NCI-H187 treated with DMSO at 0.1 percent for 48 hours (cell line): ENCODE measurements around the gene TMEM234.

Experiments
- DNase-seq: peaks from one replicate; lab custom pipeline; 2025; lab: John Stamatoyannopoulos, UW

The TMEM234 gene

GRCh38 chr1:32239790-32240139, 17.6 kb upstream of the TMEM234 start:
- no peak for DNase-seq

GRCh38 chr1:32239337-32239736, 17.2 kb upstream of the TMEM234 start:
- peak; percentile 61 for DNase-seq

DNA sequence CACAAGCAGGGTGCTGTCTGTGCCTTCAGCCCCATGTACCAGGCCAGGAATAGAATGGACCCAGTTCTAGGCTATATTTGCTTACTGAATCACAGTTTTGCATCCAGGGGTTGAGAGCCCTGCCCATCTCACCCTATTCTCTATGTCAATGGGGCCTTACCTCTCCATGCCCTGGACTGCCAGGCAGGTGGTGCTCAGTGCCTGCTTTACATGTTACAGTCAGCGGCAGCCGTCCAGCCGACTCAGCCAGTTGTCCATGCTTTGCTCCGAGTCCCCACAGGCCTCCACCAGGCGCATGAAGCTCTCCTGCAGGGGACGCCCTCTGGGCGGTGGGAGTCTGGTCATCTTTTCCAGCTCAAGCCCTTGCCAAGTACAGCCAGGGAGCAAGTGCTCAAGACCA, 12.6 kb upstream of the TMEM234 start:
- DNase-seq, result no peak

DNA sequence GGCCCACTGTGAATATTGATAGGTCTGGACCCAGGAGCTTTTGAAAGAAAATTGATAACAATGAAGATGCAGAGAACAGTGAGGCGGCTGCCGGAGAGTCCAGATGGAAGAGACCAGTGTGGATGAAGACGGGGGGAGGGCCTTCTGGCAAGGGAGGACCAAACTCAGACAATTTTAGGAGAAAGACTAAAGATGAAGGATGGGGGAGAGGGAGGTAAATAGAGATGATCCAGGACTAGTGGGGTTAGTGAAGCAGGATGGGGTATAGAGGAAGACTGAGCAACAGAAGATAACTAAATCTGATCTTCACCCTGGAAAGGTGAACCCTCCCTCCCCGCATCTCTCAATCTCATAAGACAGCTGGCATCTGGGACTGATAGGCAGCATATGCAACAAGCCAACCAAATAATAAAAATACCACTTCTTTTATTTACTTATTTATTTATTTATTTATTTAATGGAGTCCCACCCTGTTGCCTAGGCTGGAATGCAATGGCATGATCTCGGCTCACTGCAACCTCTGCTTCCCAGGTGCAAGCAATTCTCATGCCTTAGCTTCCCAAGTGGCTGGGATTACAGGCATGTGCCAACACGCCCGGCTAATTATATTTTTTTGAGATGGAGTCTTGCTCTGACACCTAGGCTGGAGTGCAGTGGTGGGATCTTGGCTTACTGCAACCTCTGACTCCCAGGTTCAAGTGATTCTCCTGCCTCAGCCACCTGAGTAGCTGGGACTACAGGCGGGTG, 10.6 kb upstream of the TMEM234 start:
- DNase-seq, result no peak

DNA sequence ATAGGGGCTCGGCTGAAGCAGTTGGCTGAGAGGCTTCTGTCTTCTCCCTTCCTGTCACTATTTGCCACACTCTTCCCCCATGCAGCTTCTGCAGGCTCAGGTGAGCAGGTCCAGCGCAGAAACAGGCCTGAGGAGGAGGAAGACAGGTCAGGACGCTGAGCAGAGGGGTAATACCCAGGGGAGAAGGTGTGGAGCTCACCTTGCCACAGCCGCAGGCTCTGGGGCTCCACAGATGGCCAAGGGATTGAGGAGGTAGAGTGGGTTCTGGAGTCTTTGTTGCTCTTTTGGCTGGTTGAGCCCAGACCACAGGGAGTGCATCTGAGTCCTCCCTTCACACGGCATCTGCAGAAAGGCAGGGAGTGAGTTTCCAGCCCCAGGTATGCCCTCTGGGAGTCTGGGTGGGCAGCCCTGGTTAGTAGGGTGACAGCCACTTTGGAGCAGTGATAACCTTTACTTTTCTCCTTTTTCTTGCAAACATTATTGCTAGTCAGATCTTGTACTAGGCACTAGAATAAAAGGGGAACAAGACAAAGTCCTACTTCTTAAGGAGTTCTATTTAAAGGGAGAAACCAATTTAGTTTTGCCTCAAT, 9.8 kb upstream of the TMEM234 start:
- DNase-seq, result no peak

DNA sequence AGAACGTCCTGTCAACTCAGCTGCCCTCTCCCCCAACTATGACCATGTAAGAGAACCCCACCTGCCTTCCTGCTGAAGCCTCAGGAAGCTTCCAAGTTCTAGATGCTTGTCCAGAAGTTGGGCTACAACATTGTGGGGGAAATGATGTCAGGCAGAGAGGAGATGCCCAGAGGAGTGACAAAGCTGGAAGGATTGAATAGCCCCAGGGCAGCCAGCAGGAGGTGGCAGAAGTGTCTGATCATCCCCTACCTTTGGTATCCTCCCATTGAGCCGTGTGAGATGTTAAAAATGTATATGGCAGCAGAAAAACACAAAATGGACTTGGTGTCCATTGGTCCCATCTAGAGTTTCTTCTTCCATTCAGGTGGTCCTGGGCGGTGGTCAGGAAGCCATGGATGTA, 6.6 kb upstream of the TMEM234 start:
- no peak for DNase-seq

GRCh38 chr1:32224285-32224684, 2.1 kb upstream of the TMEM234 start:
- DNase-seq, result no peak

GRCh38 chr1:32223683-32224082, 1.5 kb upstream of the TMEM234 start:
- DNase-seq, result no peak

DNA sequence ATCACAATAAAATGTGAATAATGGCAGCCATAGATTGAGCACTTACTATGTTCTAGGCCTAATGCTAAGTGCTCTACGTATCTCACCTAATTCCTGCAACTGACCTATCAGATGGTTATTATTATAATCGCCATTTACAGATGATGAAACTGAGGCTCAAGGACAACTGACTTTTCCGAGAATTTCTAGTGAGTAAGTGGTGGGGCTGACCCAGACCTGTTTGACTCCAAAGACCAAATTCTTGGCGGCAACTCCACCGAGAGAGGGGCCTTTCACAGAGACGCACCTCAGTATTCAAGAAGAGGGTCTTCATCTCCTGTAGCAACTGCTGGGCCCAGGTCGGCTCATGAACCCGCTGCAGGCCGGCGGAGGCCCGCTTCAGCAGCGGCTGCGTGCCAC, 573 bp downstream of the TMEM234 start:
- DNase-seq, result no peak

- no peak for DNase-seq
These were observed 1.2 kb downstream of the TMEM234 start for GRCh38 chr1:32220746-32221580.

- DNase-seq, result no peak
These were observed 3.1 kb downstream of the TMEM234 start for GRCh38 chr1:32219022-32219421.

- no peak for DNase-seq
These were observed 5.6 kb downstream of the TMEM234 start for GRCh38 chr1:32216566-32216965.

GRCh38 chr1:32215629-32216480, 6.3 kb downstream of the TMEM234 start:
- DNase-seq, result peak; percentile 55

DNA sequence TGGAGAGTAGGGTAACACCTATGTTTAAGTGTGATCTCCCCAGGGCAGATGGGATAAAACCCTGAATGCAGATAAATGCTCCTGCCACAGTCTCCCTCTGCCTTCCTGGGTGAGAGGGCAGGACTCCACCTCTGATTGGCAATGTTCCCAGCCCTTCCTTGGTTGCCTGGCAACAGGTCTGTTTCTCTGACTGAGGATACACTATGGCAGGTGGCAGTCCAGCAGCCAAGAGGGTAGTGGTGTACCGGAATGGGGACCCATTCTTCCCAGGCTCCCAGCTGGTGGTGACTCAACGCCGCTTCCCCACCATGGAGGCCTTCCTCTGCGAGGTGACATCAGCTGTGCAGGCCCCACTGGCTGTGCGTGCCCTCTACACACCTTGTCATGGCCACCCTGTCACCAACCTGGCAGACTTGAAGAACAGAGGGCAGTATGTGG, 13.2 kb downstream of the TMEM234 start, which contains the start of gene DCDC2B:
DCDC2B (plus strand) TSS at position 199 of the 438 bp plus-strand sequence; CDS start at position 204, 5 bp downstream.
- DNase-seq, result peak; percentile 74

DNA sequence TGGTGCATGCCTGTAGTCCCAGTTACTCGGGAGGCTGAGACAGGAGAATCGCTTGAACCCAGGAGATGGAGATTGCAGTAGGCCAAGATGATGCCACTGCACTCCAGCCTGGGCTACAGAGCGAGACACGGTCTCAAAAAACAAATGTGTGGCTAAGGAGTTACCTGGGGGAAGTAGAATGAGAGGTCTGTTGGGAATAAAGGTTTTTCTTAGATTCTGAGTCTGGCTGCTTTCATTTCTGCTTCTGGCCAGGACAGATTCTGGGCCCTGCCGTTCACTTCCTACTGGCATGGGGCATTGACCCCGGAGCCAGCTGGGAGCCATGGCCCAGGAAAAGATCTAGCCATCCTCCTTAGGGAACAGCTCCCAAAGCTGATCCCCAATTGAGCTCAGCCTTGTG, 13.7 kb downstream of the TMEM234 start:
- no peak for DNase-seq

DNA sequence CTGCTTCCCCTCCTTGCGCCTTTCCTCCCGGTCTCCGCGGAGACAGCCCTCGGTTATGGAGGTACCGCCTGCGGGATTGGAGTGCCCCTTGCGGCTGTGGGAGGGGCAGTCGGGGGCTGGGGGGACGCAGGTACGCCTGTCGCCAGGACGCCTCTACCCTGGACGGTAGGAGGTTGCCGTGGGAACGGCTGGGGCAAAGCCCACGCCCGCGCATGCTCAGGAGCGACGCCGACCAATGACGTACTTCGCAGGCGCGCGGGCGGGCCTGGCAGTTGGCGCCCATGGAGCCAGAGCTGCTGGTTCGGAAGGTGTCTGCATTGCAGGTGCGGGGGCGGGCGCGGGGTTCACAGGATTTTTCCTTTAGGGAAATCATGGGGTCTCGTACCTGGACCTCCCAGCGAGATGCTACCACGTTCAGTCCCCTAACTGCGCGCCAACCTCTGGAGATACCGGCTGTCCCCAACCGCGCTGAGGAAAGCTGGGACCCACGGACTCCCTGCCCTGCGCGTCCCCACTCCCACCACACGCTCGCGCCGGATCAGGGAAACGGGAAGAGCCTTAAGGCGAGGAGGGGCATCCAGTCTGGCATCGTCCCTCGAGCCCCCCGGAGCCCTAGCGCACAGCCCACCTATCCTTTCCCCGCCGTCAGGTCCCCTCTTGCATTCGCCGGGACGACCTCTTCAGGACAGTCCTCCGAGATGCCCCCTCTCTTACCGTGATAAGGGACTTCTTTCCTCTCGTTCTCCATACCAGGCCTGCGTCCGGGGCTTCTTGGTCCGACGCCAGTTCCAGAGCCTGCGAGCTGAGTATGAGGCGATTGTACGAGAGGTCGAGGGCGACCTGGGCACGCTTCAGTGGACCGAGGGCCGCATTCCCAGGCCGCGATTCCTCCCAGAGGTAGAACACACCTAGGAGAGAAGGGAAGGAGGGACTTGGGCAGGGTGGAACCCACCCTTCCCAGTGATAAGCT, 16.5 kb downstream of the TMEM234 start, which contains the start of gene IQCC:
IQCC (plus strand) TSS at position 271 of the 970 bp plus-strand sequence; CDS start at position 282, 11 bp downstream.
- DNase-seq, result peak; percentile 50

DNA sequence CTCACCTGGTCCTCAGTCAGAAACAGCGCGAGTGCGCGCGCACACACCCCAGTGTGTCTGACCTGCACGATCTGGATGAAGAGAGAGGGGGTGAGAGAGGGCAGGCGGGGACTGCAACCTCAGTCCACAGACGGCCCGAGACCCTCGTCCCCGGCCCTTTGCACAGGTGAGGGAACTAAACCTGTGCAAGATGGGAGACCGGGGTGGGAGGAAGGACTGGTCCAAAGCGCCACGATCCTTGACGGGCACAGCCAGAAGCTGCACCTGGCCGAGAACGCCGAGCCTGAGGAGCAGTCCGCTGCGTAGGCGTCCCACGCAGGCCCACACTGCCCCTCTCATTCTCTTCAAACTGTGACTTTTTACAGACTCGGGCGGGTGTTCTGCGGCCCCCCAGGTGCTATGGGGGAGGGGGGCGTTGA, 17.2 kb downstream of the TMEM234 start:
- no peak for DNase-seq

GRCh38 chr1:32201011-32201855, 20.9 kb downstream of the TMEM234 start:
- no peak for DNase-seq

- DNase-seq, result peak; percentile 50
These were observed 21.7 kb downstream of the TMEM234 start, which contains the start of gene CCDC28B for GRCh38 chr1:32200226-32201010. CCDC28B (plus strand) TSS chr1:32200595; CDS start chr1:32201936, 1,341 bp downstream.
